ENCODE results near the gene NAXE.
A peak's percentile ranks its signal among the peaks of the same experiment; 100 is the strongest.
"Not testable (repeated sequence)": the region's sequence is repeated elsewhere in the genome, so short reads cannot be mapped to it uniquely, and the experiment has no call there.

NAXE gene

GRCh38 chr1:156623946-156624813, 32.6 kb downstream of the NAXE start:
- DNase-seq (ENCODE audit: low read depth) = no peak

GRCh38 chr1:156624814-156625435, 33.3 kb downstream of the NAXE start:
- no peak for DNase-seq (ENCODE audit: low read depth)

DNA sequence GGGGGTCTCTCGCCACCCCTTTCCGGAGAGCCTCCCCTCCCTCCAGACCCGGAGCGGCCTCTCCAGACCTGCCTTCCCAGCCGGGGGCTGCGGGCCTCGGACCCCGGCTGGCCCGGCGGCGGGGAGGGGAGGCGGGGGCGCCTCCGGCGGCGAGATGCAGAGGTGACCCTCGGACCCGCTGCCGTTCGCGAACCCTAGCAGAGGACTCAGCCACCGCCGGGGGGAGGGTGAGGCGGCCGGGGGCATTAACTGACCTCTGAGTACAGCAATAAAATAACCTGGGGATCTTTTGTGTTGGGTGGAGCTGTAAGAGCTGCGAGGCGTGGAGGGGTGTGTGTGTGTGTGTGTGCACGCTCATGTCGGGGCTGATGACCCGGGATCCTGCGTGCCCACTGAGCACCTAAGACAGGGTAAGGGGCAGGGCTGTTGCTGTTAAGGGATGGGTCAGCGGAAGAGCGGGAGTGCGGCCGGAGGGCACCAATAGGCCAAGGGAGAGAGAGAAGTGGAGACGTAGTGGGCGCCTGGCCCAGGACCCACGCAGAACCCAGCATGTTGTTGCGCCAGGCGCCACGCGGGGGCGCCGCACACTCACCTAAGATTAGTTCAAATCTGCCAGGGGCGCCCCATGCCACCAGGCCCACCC, 34.0 kb downstream of the NAXE start:
- DNase-seq (ENCODE audit: low read depth) = peak; percentile 53

- no peak for DNase-seq (ENCODE audit: low read depth)
Measured at GRCh38 chr1:156626079-156626438, 34.5 kb downstream of the NAXE start.

GRCh38 chr1:156627313-156627880, 35.8 kb downstream of the NAXE start:
- no peak for DNase-seq (ENCODE audit: low read depth)

DNA sequence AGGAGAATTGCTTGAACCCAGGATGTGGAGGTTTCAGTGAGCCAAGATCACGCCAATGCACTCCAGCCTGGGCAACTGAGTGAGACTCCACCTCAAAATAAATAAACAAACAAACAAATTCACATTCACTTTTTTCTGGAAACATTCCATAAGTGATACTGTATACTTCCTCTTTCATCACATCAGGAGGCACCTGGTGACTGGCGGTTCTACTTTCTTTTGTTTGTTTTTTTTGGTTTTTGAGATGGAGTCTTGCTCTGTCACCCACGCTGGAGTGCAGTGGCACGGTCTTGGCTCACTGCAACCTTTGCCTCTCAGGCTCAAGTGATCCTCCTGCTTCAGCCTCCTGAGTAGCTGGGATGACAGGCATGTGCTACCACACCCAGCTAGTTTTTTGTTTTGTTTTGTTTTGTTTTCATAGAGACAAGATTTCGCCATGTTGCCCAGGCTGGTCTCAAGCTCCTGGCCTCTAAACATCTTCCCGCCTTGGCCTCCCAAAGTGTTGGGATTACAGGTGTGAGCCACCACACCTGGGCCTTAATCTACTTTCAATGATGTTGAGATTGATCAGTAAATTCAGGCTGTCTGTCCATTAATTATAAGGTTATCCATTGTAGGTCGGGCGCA, 38.4 kb downstream of the NAXE start:
- no peak for DNase-seq (ENCODE audit: low read depth)

DNA sequence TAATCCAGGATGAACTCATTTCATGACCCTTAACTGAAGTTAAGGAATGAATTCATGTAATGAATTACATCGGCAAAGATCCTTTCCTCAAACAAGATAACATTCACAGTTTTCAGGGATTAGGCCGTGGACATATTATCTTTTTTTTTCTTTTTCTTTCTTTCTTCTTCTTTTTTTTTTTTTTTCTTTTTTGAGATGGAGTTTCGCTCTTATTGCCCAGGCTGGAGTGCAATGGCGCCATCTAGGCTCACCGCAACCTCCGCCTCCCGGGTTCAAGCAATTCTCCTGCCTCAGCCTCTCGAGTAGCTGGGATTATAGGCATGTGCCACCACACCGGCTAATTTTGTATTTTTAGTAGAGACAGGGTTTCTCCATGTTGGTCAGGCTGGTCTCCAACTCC, 39.6 kb downstream of the NAXE start:
- not testable (repeated sequence) for DNase-seq (ENCODE audit: low read depth)

DNA sequence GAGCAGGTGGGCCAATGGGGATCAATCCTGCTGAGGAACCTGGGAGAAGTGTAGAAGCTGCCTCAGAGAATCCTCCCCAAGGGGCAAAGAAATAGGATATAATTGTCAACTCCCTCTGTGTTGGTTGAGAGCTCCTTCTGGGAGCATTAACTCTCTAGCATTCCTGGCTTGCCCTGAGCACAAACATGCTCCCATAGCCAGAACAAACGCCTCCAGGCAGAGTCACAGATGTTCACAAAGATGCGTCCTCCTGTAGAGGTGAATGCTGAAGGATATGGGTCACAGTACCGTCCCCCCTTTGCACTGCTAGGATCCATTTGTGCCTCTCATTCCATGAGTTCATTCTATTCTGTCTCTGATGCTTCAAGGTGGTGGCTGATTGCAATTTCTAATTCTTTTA, 40.8 kb downstream of the NAXE start:
- no peak for DNase-seq (ENCODE audit: low read depth)

DNA sequence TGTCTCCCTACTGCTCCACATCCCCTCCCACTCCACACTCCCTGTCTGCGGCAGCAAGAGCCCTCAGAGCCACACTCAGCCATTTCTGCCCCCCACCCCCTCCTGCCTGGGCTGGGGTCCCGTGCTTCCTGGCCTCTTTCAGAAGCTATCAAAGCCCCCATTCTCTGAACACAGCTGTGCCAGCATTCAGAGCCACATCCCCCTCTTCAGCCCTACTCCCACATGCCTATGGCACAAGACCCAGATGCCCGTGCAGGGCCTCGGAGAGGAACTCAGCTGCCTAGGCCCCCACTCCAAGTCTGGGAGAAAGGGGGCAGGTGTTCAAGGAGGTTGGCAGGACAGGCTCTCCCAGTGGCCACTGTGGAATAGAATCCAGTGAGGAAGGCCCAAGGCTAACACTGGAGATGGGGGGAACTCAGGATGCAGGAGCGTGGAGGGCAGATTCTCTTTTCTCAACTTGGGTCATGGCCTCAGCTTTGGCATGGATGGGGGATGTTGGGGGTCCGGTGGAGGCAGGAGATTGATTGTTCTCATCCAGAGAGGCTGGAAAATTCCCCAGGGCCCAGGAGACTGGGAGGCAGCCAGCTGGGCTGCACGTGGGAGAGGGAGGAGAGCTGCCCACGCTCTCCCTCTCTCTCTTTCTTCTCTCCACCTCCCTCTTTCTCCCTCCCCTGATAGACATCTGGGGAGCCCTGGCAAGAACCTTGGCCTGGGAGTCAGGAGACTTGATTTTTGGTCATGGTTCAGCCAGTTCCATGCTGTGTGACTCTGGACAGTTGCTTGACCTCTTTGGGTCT, 46.8 kb downstream of the NAXE start:
- DNase-seq (ENCODE audit: low read depth) = no peak

DNA sequence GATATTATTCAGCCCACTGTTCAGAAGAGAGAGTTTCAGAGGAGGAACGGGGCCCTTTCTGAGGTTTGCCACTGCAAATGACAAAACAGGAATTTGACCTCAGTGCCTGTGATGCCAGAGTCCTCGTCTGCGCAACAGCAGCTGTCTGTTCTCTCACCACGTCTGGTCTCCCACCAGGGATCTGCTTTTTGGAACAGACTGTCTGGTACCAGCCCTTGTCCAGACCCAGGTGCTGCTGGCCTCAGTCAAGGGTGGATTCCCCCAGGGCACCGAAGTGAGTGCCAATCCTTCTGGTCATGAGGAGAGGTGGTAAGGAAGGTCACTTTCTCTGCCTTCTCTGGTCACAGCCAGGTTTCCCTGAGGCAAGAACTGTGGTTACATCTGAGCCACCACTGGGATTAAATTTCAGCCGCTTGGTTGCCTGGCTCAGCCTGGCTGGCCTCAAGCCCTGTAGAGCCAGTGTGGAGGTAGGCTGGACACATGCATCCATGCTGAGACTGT, 48.1 kb downstream of the NAXE start:
- no peak for DNase-seq (ENCODE audit: low read depth)

- DNase-seq (ENCODE audit: low read depth) = no peak
Measured at GRCh38 chr1:156640842-156641706, 49.5 kb downstream of the NAXE start.

- no peak for DNase-seq (ENCODE audit: low read depth)
Measured at GRCh38 chr1:156641761-156642264, 50.2 kb downstream of the NAXE start, which contains the start of gene BCAN. Gene BCAN (plus strand): TSS chr1:156642117. CDS start chr1:156646055, 3,938 bp downstream.

DNA sequence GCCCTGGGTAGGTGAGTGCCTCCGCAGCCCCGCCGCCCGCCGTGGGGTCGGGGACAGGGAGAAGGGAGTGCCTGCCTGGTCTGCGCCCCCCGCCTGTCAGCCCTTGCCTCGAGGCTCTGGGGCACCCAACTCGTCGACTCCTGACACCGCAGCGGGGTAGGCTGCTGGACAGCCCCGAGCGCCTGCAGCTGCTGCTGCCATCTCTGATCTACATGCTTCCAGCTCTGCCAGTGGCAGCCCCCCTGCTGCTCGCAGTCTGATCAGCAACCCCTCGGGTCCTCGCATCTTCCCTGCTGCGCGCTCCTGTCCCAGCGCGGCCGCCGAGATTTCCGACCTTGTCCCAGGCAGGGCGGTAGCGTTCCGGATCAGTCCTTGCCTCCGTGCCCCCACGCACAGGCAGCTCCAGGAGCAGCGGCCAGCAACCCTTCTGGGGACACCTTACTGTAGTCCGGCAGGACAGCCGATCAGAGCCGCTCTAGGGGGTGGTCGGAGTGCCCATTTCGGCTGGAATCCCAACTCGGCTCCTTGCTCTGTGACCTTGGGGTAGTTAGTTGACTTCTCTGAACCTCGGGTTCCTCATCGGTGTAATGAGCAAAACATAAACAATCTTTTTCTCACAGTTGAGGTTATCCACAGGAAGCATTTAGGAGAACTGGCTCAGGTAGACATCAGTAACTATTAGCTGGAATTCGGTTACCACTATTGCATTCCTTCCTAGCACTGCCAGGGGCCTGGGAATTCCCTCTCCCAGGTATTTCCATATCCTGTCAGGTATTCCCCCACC, 50.9 kb downstream of the NAXE start:
- DNase-seq (ENCODE audit: low read depth) = no peak

- no peak for DNase-seq (ENCODE audit: low read depth)
Measured at GRCh38 chr1:156643049-156643777, 51.6 kb downstream of the NAXE start.

GRCh38 chr1:156643778-156644092, 52.2 kb downstream of the NAXE start:
- DNase-seq (ENCODE audit: low read depth) = no peak
